ENCODE data around the gene SOST. TPM values are rescaled to one million over a fixed set of nuclear protein-coding genes. Genes with fewer than 3 reads are reported as not detected.

SOST gene
- total and polyA plus RNA-seq, 2 donors (not counting 1 experiment from before 2014, with no cell fraction given), result not detected

DNA sequence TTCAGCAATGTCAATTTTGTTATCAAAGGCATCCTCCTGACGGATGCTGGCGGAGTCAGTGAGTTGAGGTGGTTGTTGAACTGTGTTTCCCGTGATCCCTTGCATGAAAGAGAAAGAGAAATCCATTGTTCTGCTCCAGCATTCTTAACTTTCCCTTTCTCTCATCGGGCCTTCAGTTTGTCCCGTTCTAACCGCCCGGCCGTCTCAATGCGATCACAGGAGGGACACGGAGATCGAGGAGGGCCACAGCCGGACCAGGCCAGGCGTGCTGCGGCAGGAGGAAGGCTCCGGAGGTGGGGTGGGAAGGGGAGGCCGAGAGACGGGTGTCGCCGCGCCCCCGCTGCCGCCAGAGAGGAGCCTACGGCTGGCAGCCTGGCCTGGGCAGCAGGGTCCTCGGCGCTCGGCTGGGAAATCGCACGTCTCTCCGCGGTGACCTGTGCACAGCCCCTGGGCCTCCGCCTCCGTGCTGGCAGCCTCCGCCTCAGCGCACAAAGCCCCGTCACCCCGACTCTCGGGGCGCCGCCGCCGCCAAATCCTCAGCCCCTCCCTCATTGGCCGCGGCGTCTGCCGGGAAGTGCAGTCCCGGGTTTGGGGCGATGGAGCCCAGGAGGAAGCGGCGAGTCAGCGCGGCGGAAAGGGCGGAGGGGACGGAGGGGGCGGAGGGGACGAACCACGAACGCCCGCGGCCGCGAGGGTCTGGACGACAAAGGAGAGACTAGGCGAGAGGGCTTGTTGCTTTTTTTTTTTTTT, 38.1 kb downstream of the SOST start:
- Mint-ChIP-seq H3K4me3 (peak overlapping the region; percentile 99), H3K27ac (peak overlapping the region; percentile 99), H3K27me3 (peaks cover 5% of the 10 kb centered on the region), H3K4me1 (peaks cover 10% of the 10 kb centered on the region), H3K9me3 (ENCODE audit: insufficient read depth) (no peaks in the 10 kb centered on the region)
- Histone ChIP-seq H3K79me2 (ENCODE audit: control insufficient read depth, insufficient read depth, low read length) (no peaks in the 10 kb centered on the region), H3K36me3 (replicated peaks in 1 of 2; ENCODE audit: control extremely low read depth in 1 of 2, control insufficient read depth in 1 of 2, extremely low read depth in 1 of 2, insufficient read depth in 2 of 2, low read length in 1 of 2) (no peaks in the 10 kb centered on the region), H3K4me2 (replicated peaks; ENCODE audit: low read depth, low read length, poor library complexity, severe bottlenecking) (peak overlapping the region; percentile 67), H3K27ac (ENCODE audit: low read length in 2 of 2) (peak overlapping the region; percentile 79 to 84), H3K27me3 (replicated peaks in 1 of 4; ENCODE audit: control extremely low read depth in 1 of 4, control insufficient read depth in 3 of 4, insufficient read depth in 4 of 4, low read length in 3 of 4) (peaks cover 0 to 3% (median 0%) of the 10 kb centered on the region in 4 experiments), H4K20me1 (ENCODE audit: control insufficient read depth, insufficient read depth, low read length, poor library complexity, severe bottlenecking) (no peaks in the 10 kb centered on the region), H3K9ac (ENCODE audit: low read length) (peak overlapping the region; percentile 75), H3K4me1 (ENCODE audit: control insufficient read depth in 2 of 2, insufficient read depth in 2 of 2, low read length in 2 of 2) (peaks cover 3 to 12% of the 10 kb centered on the region in 2 donors), H2AFZ (ENCODE audit: insufficient read depth, low read depth, low read length, poor library complexity, severe bottlenecking) (peak overlapping the region; percentile 93), H3K9me3 (ENCODE audit: control extremely low read depth in 1 of 3, control insufficient read depth in 2 of 3, insufficient read depth in 1 of 3, low read length in 2 of 3) (no peaks in the 10 kb centered on the region), H3K4me3 (ENCODE audit: control extremely low read depth in 1 of 5, extremely low read depth in 1 of 5, insufficient read depth in 1 of 5, low read depth in 2 of 5, low read length in 4 of 5) (peak overlapping the region; percentile 59 to 97 (median 74))
- intact Hi-C loops (cut with micrococcal nuclease), result no loop called here
- DNase-seq (peak; percentile 79), ATAC-seq (ENCODE audit: low read depth) (peak; percentile 91)
- TF ChIP-seq EZH2 (IDR thresholded peaks at IDR 0.05; ENCODE audit: borderline replicate concordance, insufficient read depth, low read depth, low read length, poor library complexity, severe bottlenecking), result no peak
- TF ChIP-seq, protein P1, sequence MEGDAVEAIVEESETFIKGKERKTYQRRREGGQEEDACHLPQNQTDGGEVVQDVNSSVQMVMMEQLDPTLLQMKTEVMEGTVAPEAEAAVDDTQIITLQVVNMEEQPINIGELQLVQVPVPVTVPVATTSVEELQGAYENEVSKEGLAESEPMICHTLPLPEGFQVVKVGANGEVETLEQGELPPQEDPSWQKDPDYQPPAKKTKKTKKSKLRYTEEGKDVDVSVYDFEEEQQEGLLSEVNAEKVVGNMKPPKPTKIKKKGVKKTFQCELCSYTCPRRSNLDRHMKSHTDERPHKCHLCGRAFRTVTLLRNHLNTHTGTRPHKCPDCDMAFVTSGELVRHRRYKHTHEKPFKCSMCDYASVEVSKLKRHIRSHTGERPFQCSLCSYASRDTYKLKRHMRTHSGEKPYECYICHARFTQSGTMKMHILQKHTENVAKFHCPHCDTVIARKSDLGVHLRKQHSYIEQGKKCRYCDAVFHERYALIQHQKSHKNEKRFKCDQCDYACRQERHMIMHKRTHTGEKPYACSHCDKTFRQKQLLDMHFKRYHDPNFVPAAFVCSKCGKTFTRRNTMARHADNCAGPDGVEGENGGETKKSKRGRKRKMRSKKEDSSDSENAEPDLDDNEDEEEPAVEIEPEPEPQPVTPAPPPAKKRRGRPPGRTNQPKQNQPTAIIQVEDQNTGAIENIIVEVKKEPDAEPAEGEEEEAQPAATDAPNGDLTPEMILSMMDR (IDR thresholded peaks at IDR 0.05), result no peak
- POLR2A ChIA-PET, result no interaction called here
- WGBS (ENCODE audit: insufficient coverage), result 4% methylated on average over 37 of the region's 64 CpGs
- CTCF ChIA-PET, result interaction anchor here (0.5 to 0.8 kb wide), 3 partner anchors 40 to 981 kb away, joined by 3 to 4 read pairs (median 4); no protein-coding TSS in a partner anchor

DNA sequence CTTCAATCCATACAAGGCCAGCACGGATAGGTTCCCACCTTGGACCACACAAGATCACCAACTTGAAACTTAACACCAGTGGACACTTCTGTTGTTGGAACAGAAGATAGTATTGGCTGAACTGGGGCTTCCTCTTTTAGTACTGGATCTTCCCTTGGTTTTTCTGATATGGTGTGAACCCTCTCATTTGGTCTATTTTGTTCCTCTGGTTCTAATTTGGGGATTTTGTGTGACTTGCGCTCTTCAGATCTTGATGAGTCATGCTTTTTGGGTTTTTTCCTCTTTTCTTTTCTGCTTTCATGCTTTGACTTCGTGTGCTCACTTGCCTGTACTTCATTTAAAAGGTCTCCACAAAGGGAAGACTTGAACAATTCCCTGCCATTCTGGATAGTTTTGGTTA, 39.0 kb downstream of the SOST start:
- Histone ChIP-seq H2AFZ (ENCODE audit: insufficient read depth, low read depth, low read length, poor library complexity, severe bottlenecking) (peak overlapping the region; percentile 93), H3K36me3 (replicated peaks in 1 of 2; ENCODE audit: control extremely low read depth in 1 of 2, control insufficient read depth in 1 of 2, extremely low read depth in 1 of 2, insufficient read depth in 2 of 2, low read length in 1 of 2) (no peaks in the 10 kb centered on the region), H3K4me2 (replicated peaks; ENCODE audit: low read depth, low read length, poor library complexity, severe bottlenecking) (no peak overlapping the region), H3K4me1 (ENCODE audit: control insufficient read depth in 2 of 2, insufficient read depth in 2 of 2, low read length in 2 of 2) (peaks cover 3 to 12% of the 10 kb centered on the region in 2 donors), H3K79me2 (ENCODE audit: control insufficient read depth, insufficient read depth, low read length) (no peaks in the 10 kb centered on the region), H4K20me1 (ENCODE audit: control insufficient read depth, insufficient read depth, low read length, poor library complexity, severe bottlenecking) (no peaks in the 10 kb centered on the region), H3K27me3 (replicated peaks in 1 of 4; ENCODE audit: control extremely low read depth in 1 of 4, control insufficient read depth in 3 of 4, insufficient read depth in 4 of 4, low read length in 3 of 4) (peaks cover 0 to 6% (median 0%) of the 10 kb centered on the region in 4 experiments), H3K9ac (ENCODE audit: low read length) (no peak overlapping the region), H3K27ac (ENCODE audit: low read length in 2 of 2) (no peak overlapping the region), H3K9me3 (ENCODE audit: control extremely low read depth in 1 of 3, control insufficient read depth in 2 of 3, insufficient read depth in 1 of 3, low read length in 2 of 3) (no peaks in the 10 kb centered on the region), H3K4me3 (ENCODE audit: control extremely low read depth in 1 of 5, extremely low read depth in 1 of 5, insufficient read depth in 1 of 5, low read depth in 2 of 5, low read length in 4 of 5) (no peak overlapping the region)
- DNase-seq (no peak), ATAC-seq (ENCODE audit: low read depth) (no peak)
- CTCF ChIA-PET, result interaction anchor here (0.8 kb wide), 1 partner anchor 143 kb away, joined by 3 read pairs; no protein-coding TSS in a partner anchor
- intact Hi-C loops (cut with micrococcal nuclease), result no loop called here
- H3K4me1 Mint-ChIP-seq, result peaks cover 12% of the 10 kb centered on the region
- peaks cover 14% of the 10 kb centered on the region for H3K27me3 Mint-ChIP-seq
- H3K27ac Mint-ChIP-seq, result peak overlapping the region; percentile 99
- peak overlapping the region; percentile 99 for H3K4me3 Mint-ChIP-seq
- TF ChIP-seq, protein P1 (IDR thresholded peaks at IDR 0.05), result no peak
- no peak for TF ChIP-seq EZH2 (IDR thresholded peaks at IDR 0.05; ENCODE audit: borderline replicate concordance, insufficient read depth, low read depth, low read length, poor library complexity, severe bottlenecking)
- 0% methylated on average over 1 of the region's 3 CpGs for WGBS (ENCODE audit: insufficient coverage)
- no peaks in the 10 kb centered on the region for H3K9me3 Mint-ChIP-seq (ENCODE audit: insufficient read depth)
- POLR2A ChIA-PET, result no interaction called here

All from B cell (primary cell).